Measurements from ENCODE around the gene TIGAR. TPM values are rescaled to one million over a fixed set of nuclear protein-coding genes. Genes with fewer than 3 reads are reported as not detected.

The TIGAR gene
- total RNA-seq, 2 experiments from 2014 or later, result 8.2 to 8.7 TPM

DNA sequence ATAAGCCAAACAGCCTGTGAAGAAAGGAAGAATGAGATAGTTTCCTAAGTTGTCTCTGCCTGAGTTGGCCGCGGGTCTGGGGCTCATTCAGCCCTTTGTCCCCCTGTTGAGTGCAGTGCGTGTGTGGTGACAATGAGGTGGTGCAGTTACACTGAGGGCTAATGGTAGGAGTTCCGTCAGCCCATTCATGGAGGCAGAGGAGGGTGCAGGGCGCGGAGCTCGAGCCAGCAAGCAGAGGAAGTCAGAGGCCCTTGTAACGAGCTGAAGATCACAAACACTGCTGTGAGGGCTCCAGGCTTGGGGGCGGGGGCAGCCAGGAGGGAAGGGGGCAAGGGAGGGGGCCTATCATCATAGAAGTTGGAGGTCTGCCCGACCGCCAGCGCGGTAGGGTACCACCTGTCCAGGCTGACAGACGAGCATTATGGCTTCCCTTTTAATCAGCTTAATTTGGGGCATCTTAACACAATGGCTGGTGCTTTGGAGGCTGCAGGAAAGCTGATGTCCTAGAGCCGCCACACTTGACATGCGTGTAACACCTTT, 27.0 kb upstream of the TIGAR start:
- Mint-ChIP-seq H3K4me1 (ENCODE audit: low read depth) (peaks cover 72% of the 10 kb centered on the region), H3K27ac (peak overlapping the region; percentile 94), H3K27me3 (no peaks in the 10 kb centered on the region), H3K9me3 (no peaks in the 10 kb centered on the region), H3K36me3 (ENCODE audit: low read depth) (peaks cover 90% of the 10 kb centered on the region), H3K4me3 (peak overlapping the region; percentile 55)
- no peak for TF ChIP-seq CTCF (IDR thresholded peaks at IDR 0.05)
- intact Hi-C loops (cut with micrococcal nuclease), result no loop called here
- DNase-seq (peak; percentile 46), ATAC-seq (peak; percentile 45)
- ChIA-PET CTCF (interaction anchor here (1.2 to 7.8 kb wide), 6 partner anchors 8 to 411 kb away, joined by 3 to 53 read pairs (median 5); no protein-coding TSS in a partner anchor), POLR2A (interaction anchor here (0.6 to 8.8 kb wide), 16 partner anchors 11 to 1900 kb away, joined by 3 to 69 read pairs (median 4); partner anchors contain the start of gene CCND2)

DNA sequence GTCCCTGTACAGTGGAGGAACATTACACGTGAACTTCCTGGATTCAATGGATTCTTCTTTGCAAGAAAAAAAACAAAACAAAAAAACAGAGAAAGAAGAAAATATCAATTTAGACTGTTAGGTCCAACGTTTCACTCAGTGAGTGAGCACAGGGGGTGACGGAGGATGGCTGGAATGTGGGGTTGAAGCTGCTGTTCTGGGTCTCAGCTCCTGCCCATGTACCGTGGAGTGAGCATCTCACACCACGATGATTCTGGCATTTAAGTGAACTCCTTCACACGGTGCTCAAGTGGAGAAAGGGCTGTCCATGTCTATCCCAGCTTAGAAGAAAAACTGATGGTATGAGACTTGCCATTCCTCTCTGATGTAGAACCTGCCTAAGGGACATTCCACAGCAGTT, 24.3 kb upstream of the TIGAR start:
- POLR2A ChIA-PET, result interaction anchor here (0.7 to 8.8 kb wide), 5 partner anchors 8 to 391 kb away, joined by 3 to 69 read pairs (median 5); no protein-coding TSS in a partner anchor
- ATAC-seq (no peak), DNase-seq (no peak)
- H3K27me3 Mint-ChIP-seq, result no peaks in the 10 kb centered on the region
- intact Hi-C loops (cut with micrococcal nuclease), result no loop called here
- no peaks in the 10 kb centered on the region for H3K9me3 Mint-ChIP-seq
- CTCF ChIA-PET, result interaction anchor here (0.6 to 7.8 kb wide), 3 partner anchors 19 to 411 kb away, joined by 3 to 53 read pairs (median 3); no protein-coding TSS in a partner anchor
- peaks cover 51% of the 10 kb centered on the region for H3K4me1 Mint-ChIP-seq (ENCODE audit: low read depth)
- H3K4me3 Mint-ChIP-seq, result no peak overlapping the region
- no peak for TF ChIP-seq CTCF (IDR thresholded peaks at IDR 0.05)
- peak overlapping the region; percentile 71 for H3K27ac Mint-ChIP-seq
- H3K36me3 Mint-ChIP-seq (ENCODE audit: low read depth), result peaks cover 90% of the 10 kb centered on the region

DNA sequence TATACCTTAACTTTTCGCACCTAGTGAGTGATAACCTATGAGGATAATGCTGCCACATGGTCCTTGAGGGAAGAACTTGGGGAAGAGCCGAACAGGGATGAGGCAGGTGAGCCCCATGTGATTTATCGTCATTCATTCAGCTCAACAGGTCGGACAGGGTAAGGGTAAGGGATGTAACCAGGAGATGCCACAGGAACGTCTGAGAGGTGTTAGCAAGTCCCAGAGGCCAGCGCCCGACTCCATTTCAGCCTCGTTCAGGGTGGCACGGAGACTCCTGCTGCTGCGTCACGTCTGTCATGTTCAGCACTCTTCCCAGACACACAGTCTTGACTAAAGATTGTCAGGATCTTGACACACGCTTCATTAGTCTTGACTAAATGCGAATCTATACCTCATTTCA, 23.4 kb upstream of the TIGAR start:
- TF ChIP-seq CTCF (IDR thresholded peaks at IDR 0.05), result no peak
- DNase-seq (no peak), ATAC-seq (no peak)
- ChIA-PET CTCF (interaction anchor here (0.9 to 7.8 kb wide), 3 partner anchors 11 to 412 kb away, joined by 3 to 53 read pairs (median 4); no protein-coding TSS in a partner anchor), POLR2A (interaction anchor here (0.9 to 2.3 kb wide), 7 partner anchors 10 to 352 kb away, joined by 3 to 7 read pairs (median 4); no protein-coding TSS in a partner anchor)
- H3K27ac Mint-ChIP-seq, result peak overlapping the region; percentile 42
- no peaks in the 10 kb centered on the region for H3K9me3 Mint-ChIP-seq
- peaks cover 48% of the 10 kb centered on the region for H3K4me1 Mint-ChIP-seq (ENCODE audit: low read depth)
- intact Hi-C loops (cut with micrococcal nuclease), result no loop called here
- H3K4me3 Mint-ChIP-seq, result no peak overlapping the region
- peaks cover 91% of the 10 kb centered on the region for H3K36me3 Mint-ChIP-seq (ENCODE audit: low read depth)
- H3K27me3 Mint-ChIP-seq, result no peaks in the 10 kb centered on the region

DNA sequence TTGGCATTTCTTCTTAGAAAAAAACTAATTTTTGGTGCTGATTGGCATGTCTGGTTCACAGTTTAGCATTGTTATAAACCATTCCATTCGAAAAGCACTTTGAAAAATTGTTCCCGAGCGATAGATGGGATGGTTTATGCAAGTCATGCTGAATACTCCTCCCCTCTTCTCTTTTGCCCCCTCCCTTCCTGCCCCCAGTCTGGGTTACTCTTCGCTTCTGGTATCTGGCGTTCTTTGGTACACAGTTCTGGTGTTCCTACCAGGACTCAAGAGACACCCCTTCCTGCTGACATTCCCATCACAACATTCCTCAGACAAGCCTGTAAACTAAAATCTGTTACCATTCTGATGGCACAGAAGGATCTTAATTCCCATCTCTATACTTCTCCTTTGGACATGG, 20.1 kb upstream of the TIGAR start:
- POLR2A ChIA-PET, result interaction anchor here (2.5 kb wide), 1 partner anchor 12 kb away, joined by 11 read pairs; no protein-coding TSS in a partner anchor
- CTCF ChIA-PET, result interaction anchor here (3.7 kb wide), 1 partner anchor 416 kb away, joined by 12 read pairs; no protein-coding TSS in a partner anchor
- TF ChIP-seq CTCF (IDR thresholded peaks at IDR 0.05), result no peak
- peaks cover 93% of the 10 kb centered on the region for H3K36me3 Mint-ChIP-seq (ENCODE audit: low read depth)
- no peaks in the 10 kb centered on the region for H3K27me3 Mint-ChIP-seq
- no peaks in the 10 kb centered on the region for H3K9me3 Mint-ChIP-seq
- H3K4me3 Mint-ChIP-seq, result no peak overlapping the region
- intact Hi-C loops (cut with micrococcal nuclease), result no loop called here
- peaks cover 22% of the 10 kb centered on the region for H3K4me1 Mint-ChIP-seq (ENCODE audit: low read depth)
- no peak for ATAC-seq
- H3K27ac Mint-ChIP-seq, result no peak overlapping the region
- DNase-seq, result no peak

- Mint-ChIP-seq H3K4me1 (ENCODE audit: low read depth) (peaks cover 19% of the 10 kb centered on the region), H3K27ac (peak overlapping the region; percentile 76), H3K4me3 (no peak overlapping the region), H3K36me3 (ENCODE audit: low read depth) (peaks cover 89% of the 10 kb centered on the region), H3K27me3 (no peaks in the 10 kb centered on the region), H3K9me3 (no peaks in the 10 kb centered on the region)
- ChIA-PET CTCF (interaction anchor here (3.7 kb wide), 1 partner anchor 417 kb away, joined by 12 read pairs; no protein-coding TSS in a partner anchor), POLR2A (interaction anchor here (1.0 to 6.5 kb wide), 2 partner anchors 9 to 10 kb away, joined by 4 to 69 read pairs; no protein-coding TSS in a partner anchor)
- ATAC-seq (no peak), DNase-seq (no peak)
- no peak for TF ChIP-seq CTCF (IDR thresholded peaks at IDR 0.05)
- intact Hi-C loops (cut with micrococcal nuclease), result no loop called here
These were observed 19.0 kb upstream of the TIGAR start for GRCh38 chr12:4301932-4302501.

Data from activated CD8-positive, alpha-beta T cell treated with anti-CD3 and anti-CD28 coated beads for 36 hours (primary cell).